SU-DHL-6 (cell line): ENCODE measurements around the gene TGFBR3L.

Experiments used
- H2AFZ ChIP-seq: fragments of 200-600 bp; sonication (generic); 2 replicates; pipeline ENCODE4 v1.6.1; 2014; ENCODE audit warnings: low read depth, mild to moderate bottlenecking, moderate library complexity, mixed read lengths, antibody characterized with exemption, low read length; ENCODE audit not compliant: severe bottlenecking
- H3F3A ChIP-seq: fragments of 200-600 bp; shearing (Covaris generic); 2 replicates; pipeline ENCODE4 v1.6.0; 2016; ENCODE audit warnings: antibody characterized with exemption, mild to moderate bottlenecking; ENCODE audit not compliant: insufficient read depth
- H3K27ac ChIP-seq: fragments of 200-600 bp; sonication (generic); 2 replicates; pipeline ENCODE4 v1.5.1; 2016; ENCODE audit warnings: low read depth, mild to moderate bottlenecking, low read length, moderate library complexity, mixed read lengths
- H3K27me3 ChIP-seq: fragments of 200-600 bp; sonication (generic), shearing (Covaris generic); 2 replicates; pipeline ENCODE4 v1.6.0; 2014; ENCODE audit warnings: mild to moderate bottlenecking, low read length
- H3K36me3 ChIP-seq: fragments of 200-600 bp; sonication (generic); 2 replicates; pipeline ENCODE4 v1.6.1; 2014; ENCODE audit warnings: mild to moderate bottlenecking, low read length, mixed read lengths
- H3K4me2 ChIP-seq: fragments of 300-600, 200-600 bp; shearing (Covaris generic), sonication (generic); 2 replicates; pipeline ENCODE4 v1.6.0; 2014; ENCODE audit warnings: low read length, low read depth, mild to moderate bottlenecking; ENCODE audit not compliant: poor library complexity, severe bottlenecking
- H3K4me3 ChIP-seq: fragments of 200-600 bp; sonication (generic); 2 replicates; pipeline ENCODE4 v1.5.1; 2014; ENCODE audit warnings: antibody characterized with exemption, low read length, mild to moderate bottlenecking, mixed read lengths; ENCODE audit not compliant: insufficient read depth, poor library complexity, severe bottlenecking
- H3K79me2 ChIP-seq: fragments of 200-600 bp; sonication (generic); 2 replicates; pipeline ENCODE4 v1.6.1; 2014; ENCODE audit warnings: mild to moderate bottlenecking, low read length, moderate library complexity; ENCODE audit not compliant: insufficient read depth
- H3K9ac ChIP-seq: fragments of 200-600 bp; sonication (generic); 2 replicates; pipeline ENCODE4 v1.7.0; 2014; ENCODE audit warnings: mild to moderate bottlenecking, low read length
- H3K9me2 ChIP-seq: fragments of 200-600 bp; sonication (generic); replicated peaks from 2 replicates; pipeline ENCODE4 v1.6.1; 2014; ENCODE audit warnings: low read length; ENCODE audit not compliant: insufficient read depth
- H3K9me3 ChIP-seq: fragments of 200-600 bp; sonication (generic); 2 replicates; pipeline ENCODE4 v1.6.1; 2014; ENCODE audit warnings: low read length, mixed read lengths; ENCODE audit not compliant: insufficient read depth
- H4K20me1 ChIP-seq: fragments of 200-600 bp; sonication (generic); 2 replicates; pipeline ENCODE4 v1.6.1; 2014; ENCODE audit warnings: low read depth, mild to moderate bottlenecking, antibody characterized with exemption, low read length, moderate library complexity, mixed read lengths
- CTCF ChIP-seq: fragments of 200-600 bp; sonication (generic); IDR thresholded peaks from one replicate; pipeline ENCODE4 v1.5.1; 2017; ENCODE audit warnings: antibody characterized with exemption, mild to moderate bottlenecking, low read length, moderate library complexity; ENCODE audit not compliant: insufficient read depth, poor library complexity, severe bottlenecking
- EZH2phosphoT487 ChIP-seq: fragments of 200-600 bp; sonication (generic), shearing (Covaris generic); conservative IDR thresholded peaks from 2 replicates; pipeline ENCODE4 v1.6.1; 2018; ENCODE audit warnings: mild to moderate bottlenecking, antibody characterized with exemption, low read length, moderate library complexity, mixed read lengths

The TGFBR3L gene

GRCh38 chr19:7894612-7895309 lies 19.9 kb upstream of the TGFBR3L start:
- TF ChIP-seq EZH2phosphoT487 (no peak), CTCF (no peak)
- H3K4me2 ChIP-seq: no peak overlapping the region
- H3K9me3 ChIP-seq: no peaks in the 10 kb centered on the region
- H2AFZ ChIP-seq: no peak overlapping the region
- no peaks in the 10 kb centered on the region for H3K9me2 ChIP-seq
- no peak overlapping the region for H3K27ac ChIP-seq
- no peaks in the 10 kb centered on the region for H3K36me3 ChIP-seq
- H3K9ac ChIP-seq: no peak overlapping the region
- no peaks in the 10 kb centered on the region for H3K79me2 ChIP-seq
- no peaks in the 10 kb centered on the region for H4K20me1 ChIP-seq
- H3K4me3 ChIP-seq: no peak overlapping the region
- no peaks in the 10 kb centered on the region for H3F3A ChIP-seq
- no peaks in the 10 kb centered on the region for H3K27me3 ChIP-seq

GRCh38 chr19:7895565-7895964 lies 19.1 kb upstream of the TGFBR3L start:
- Histone ChIP-seq H3K27ac (no peak overlapping the region), H3K36me3 (no peaks in the 10 kb centered on the region), H2AFZ (no peak overlapping the region), H3K9me3 (no peaks in the 10 kb centered on the region), H3K9me2 (no peaks in the 10 kb centered on the region), H4K20me1 (no peaks in the 10 kb centered on the region), H3K4me2 (no peak overlapping the region), H3F3A (no peaks in the 10 kb centered on the region), H3K27me3 (no peaks in the 10 kb centered on the region), H3K9ac (no peak overlapping the region), H3K4me3 (no peak overlapping the region), H3K79me2 (no peaks in the 10 kb centered on the region)
- no peak for TF ChIP-seq CTCF
- TF ChIP-seq EZH2phosphoT487: no peak

- Histone ChIP-seq H3K4me2 (no peak overlapping the region), H3K9me3 (no peaks in the 10 kb centered on the region), H3K27ac (no peak overlapping the region), H3F3A (no peaks in the 10 kb centered on the region), H3K27me3 (no peaks in the 10 kb centered on the region), H2AFZ (no peak overlapping the region), H3K9ac (no peak overlapping the region), H4K20me1 (no peaks in the 10 kb centered on the region), H3K36me3 (no peaks in the 10 kb centered on the region), H3K9me2 (no peaks in the 10 kb centered on the region), H3K79me2 (no peaks in the 10 kb centered on the region), H3K4me3 (no peak overlapping the region)
- TF ChIP-seq EZH2phosphoT487: no peak
- no peak for TF ChIP-seq CTCF
These were observed 17.3 kb upstream of the TGFBR3L start for GRCh38 chr19:7897292-7897691.
